Duodenal mucosa (tissue), 2 donors: Measurements from ENCODE around the gene AKAP5.

ENCODE experiments used
- H3K27ac ChIP-seq: one replicate; pipeline ENCODE4 v1.7.0; 2013; ENCODE audit warnings: low read depth, low read length
- H3K27me3 ChIP-seq, 2 donors: one replicate each; pipeline ENCODE4 v1.7.0; 2013; ENCODE audit warnings: low read length in 2 of 2, control low read depth in 1 of 2; ENCODE audit not compliant: insufficient read depth in 2 of 2, control insufficient read depth in 1 of 2
- H3K36me3 ChIP-seq, 2 donors: one replicate each; pipeline ENCODE4 v1.7.0; 2013; ENCODE audit warnings: low read length in 2 of 2, control low read depth in 1 of 2; ENCODE audit not compliant: insufficient read depth in 2 of 2, control insufficient read depth in 1 of 2
- H3K4me1 ChIP-seq, 2 donors: one replicate each; pipeline ENCODE4 v1.7.0; 2013; ENCODE audit warnings: low read length in 2 of 2, control low read depth in 1 of 2; ENCODE audit not compliant: insufficient read depth in 2 of 2, control insufficient read depth in 1 of 2
- H3K4me3 ChIP-seq, 2 donors: one replicate each; pipeline ENCODE4 v1.7.0; 2013; ENCODE audit warnings: low read length in 2 of 2, low read depth in 1 of 2
- H3K9ac ChIP-seq, 2 donors: one replicate each; pipeline ENCODE4 v1.7.0; 2013; ENCODE audit warnings: low read length in 2 of 2, low read depth in 1 of 2
- H3K9me3 ChIP-seq, 2 donors: one replicate each; pipeline ENCODE4 v1.7.0; 2013; ENCODE audit warnings: low read length in 2 of 2, control low read depth in 1 of 2; ENCODE audit not compliant: control insufficient read depth in 1 of 2

The AKAP5 gene

GRCh38 chr14:64438181-64438841 is 27.0 kb upstream of the AKAP5 start:
- Histone ChIP-seq H3K4me3 (peak overlapping the region in 1 of 2 donors; percentile 9), H3K27ac (no peak overlapping the region), H3K36me3 (peaks cover 11 to 58% of the 10 kb centered on the region in 2 donors)

GRCh38 chr14:64439141-64439540 is 26.2 kb upstream of the AKAP5 start:
- H3K27me3 ChIP-seq = no peaks in the 10 kb centered on the region
- peaks cover 6 to 7% of the 10 kb centered on the region in 2 donors for H3K4me1 ChIP-seq
- H3K4me3 ChIP-seq = no peak overlapping the region
- peaks cover 18 to 62% of the 10 kb centered on the region in 2 donors for H3K36me3 ChIP-seq
- H3K9ac ChIP-seq = no peak overlapping the region
- H3K9me3 ChIP-seq = no peaks in the 10 kb centered on the region
- no peak overlapping the region for H3K27ac ChIP-seq

More at GRCh38 chr14:64438181-64438841, 27.0 kb upstream of the AKAP5 start:
- Histone ChIP-seq H3K9ac (no peak overlapping the region), H3K4me1 (peaks cover 6 to 7% of the 10 kb centered on the region in 2 donors), H3K27me3 (no peaks in the 10 kb centered on the region), H3K9me3 (no peaks in the 10 kb centered on the region)

- no peaks in the 10 kb centered on the region for H3K9me3 ChIP-seq
- no peaks in the 10 kb centered on the region for H3K27me3 ChIP-seq
- H3K36me3 ChIP-seq = peaks cover 16 to 60% of the 10 kb centered on the region in 2 donors
These were observed 24.8 kb upstream of the AKAP5 start for GRCh38 chr14:64440494-64440893.

GRCh38 chr14:64442300-64442988 is 22.9 kb upstream of the AKAP5 start:
- H3K9ac ChIP-seq = no peak overlapping the region
- no peak overlapping the region for H3K27ac ChIP-seq
- peaks cover 3 to 7% of the 10 kb centered on the region in 2 donors for H3K4me1 ChIP-seq
- H3K27me3 ChIP-seq = no peaks in the 10 kb centered on the region
- H3K36me3 ChIP-seq = peaks cover 12 to 48% of the 10 kb centered on the region in 2 donors
- H3K9me3 ChIP-seq = no peaks in the 10 kb centered on the region
- H3K4me3 ChIP-seq = no peak overlapping the region

More at GRCh38 chr14:64440494-64440893, 24.8 kb upstream of the AKAP5 start:
- Histone ChIP-seq H3K27ac (no peak overlapping the region), H3K4me3 (no peak overlapping the region), H3K9ac (no peak overlapping the region), H3K4me1 (peaks cover 6 to 7% of the 10 kb centered on the region in 2 donors)

GRCh38 chr14:64444140-64444539 is 21.2 kb upstream of the AKAP5 start:
- Histone ChIP-seq H3K27me3 (no peaks in the 10 kb centered on the region), H3K27ac (no peak overlapping the region), H3K36me3 (peaks cover 12 to 47% of the 10 kb centered on the region in 2 donors), H3K4me3 (no peak overlapping the region), H3K4me1 (no peaks in the 10 kb centered on the region), H3K9ac (no peak overlapping the region), H3K9me3 (no peaks in the 10 kb centered on the region)

- Histone ChIP-seq H3K4me3 (no peak overlapping the region), H3K4me1 (no peaks in the 10 kb centered on the region), H3K36me3 (peaks cover 13 to 50% of the 10 kb centered on the region in 2 donors), H3K9me3 (no peaks in the 10 kb centered on the region), H3K27ac (no peak overlapping the region), H3K9ac (no peak overlapping the region), H3K27me3 (no peaks in the 10 kb centered on the region)
These were observed 20.1 kb upstream of the AKAP5 start for GRCh38 chr14:64444984-64445845.

- Histone ChIP-seq H3K4me1 (no peaks in the 10 kb centered on the region), H3K27ac (no peak overlapping the region), H3K9ac (no peak overlapping the region)
These were observed 17.2 kb upstream of the AKAP5 start for GRCh38 chr14:64447876-64448670.

GRCh38 chr14:64450255-64450654 is 15.0 kb upstream of the AKAP5 start:
- Histone ChIP-seq H3K9me3 (no peaks in the 10 kb centered on the region), H3K27ac (no peak overlapping the region), H3K9ac (no peak overlapping the region), H3K4me3 (no peak overlapping the region), H3K36me3 (peaks cover 19 to 49% of the 10 kb centered on the region in 2 donors), H3K27me3 (no peaks in the 10 kb centered on the region), H3K4me1 (no peaks in the 10 kb centered on the region)

More at GRCh38 chr14:64447876-64448670, 17.2 kb upstream of the AKAP5 start:
- no peaks in the 10 kb centered on the region for H3K9me3 ChIP-seq
- peaks cover 19 to 41% of the 10 kb centered on the region in 2 donors for H3K36me3 ChIP-seq
- H3K27me3 ChIP-seq = no peaks in the 10 kb centered on the region
- H3K4me3 ChIP-seq = no peak overlapping the region

- H3K9me3 ChIP-seq = no peaks in the 10 kb centered on the region
- no peak overlapping the region for H3K27ac ChIP-seq
- H3K27me3 ChIP-seq = no peaks in the 10 kb centered on the region
- no peak overlapping the region for H3K9ac ChIP-seq
- no peaks in the 10 kb centered on the region for H3K4me1 ChIP-seq
- peaks cover 21 to 57% of the 10 kb centered on the region in 2 donors for H3K36me3 ChIP-seq
- H3K4me3 ChIP-seq = no peak overlapping the region
These were observed 10.6 kb upstream of the AKAP5 start for GRCh38 chr14:64454671-64455070.
